ENCODE results near the gene OR10A2.
"Not testable (repeated sequence)": the region's sequence is repeated elsewhere in the genome, so short reads cannot be mapped to it uniquely, and the experiment has no call there.

OR10A2 gene, protein sequence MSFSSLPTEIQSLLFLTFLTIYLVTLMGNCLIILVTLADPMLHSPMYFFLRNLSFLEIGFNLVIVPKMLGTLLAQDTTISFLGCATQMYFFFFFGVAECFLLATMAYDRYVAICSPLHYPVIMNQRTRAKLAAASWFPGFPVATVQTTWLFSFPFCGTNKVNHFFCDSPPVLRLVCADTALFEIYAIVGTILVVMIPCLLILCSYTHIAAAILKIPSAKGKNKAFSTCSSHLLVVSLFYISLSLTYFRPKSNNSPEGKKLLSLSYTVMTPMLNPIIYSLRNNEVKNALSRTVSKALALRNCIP

DNA sequence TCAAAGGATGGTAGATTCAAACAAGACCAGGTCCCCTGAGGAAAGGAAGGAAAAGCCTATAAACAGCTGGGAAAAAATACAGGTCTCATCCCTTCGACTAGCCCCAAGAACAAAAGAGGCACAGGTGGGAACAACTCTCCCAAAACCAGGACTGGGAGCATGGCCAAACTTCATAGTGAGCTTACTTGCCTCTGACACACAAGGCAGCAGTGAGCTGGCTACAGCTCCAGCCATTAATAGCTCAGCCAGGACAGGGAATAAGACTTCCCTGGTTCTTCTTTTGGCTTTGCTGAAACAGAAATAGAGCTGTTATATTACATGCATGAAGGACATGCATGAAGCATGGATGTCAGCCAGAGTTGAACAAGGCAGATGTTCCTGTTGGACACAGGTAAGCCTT is at the start of gene OR10A2:
OR10A2 (plus strand) TSS at position 97 of the 400 bp plus-strand sequence. CDS start 6,698 bp downstream, outside the sequence.
- no peak for DNase-seq

DNA sequence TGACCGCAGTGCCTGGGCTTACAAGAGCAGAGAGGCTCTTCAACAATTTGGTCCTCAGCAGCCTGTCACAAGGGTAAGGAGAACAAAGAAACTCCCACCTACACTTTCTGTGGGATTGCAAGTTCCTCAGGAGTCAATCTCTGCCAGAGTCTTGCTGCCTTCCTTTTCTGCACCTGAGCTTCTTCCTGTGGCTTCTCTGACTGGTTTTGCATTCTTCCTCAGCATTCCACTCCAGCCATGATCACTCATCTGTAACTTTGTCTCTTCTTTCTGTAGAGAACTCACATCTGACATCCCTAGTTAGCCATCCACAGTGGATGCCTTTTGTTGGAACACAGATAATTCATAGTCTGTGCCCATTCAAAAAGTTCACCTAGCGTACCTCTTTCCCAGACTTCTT is 49.2 kb upstream of the OR10A2 start:
- no peak for DNase-seq

DNA sequence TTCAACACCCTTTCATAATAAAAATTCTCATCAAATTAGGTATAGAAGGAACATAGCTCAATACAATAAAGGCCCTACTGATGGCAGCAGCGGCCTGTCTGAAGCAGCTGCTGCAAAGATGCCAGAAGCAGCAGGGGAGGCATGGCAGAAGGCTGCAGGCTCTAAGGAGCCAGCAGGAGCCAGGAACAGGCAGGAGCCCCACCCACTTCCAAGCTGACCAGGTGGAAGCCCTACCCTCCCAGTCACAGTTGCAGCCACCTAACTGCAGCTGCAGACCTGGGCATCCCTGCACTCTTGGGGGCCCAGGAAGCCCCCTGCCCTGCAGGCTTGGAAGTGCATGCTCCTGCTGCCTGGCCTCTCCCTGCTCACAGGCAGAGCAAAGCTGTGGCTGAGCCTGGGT is 45.2 kb upstream of the OR10A2 start:
- no peak for DNase-seq

DNA sequence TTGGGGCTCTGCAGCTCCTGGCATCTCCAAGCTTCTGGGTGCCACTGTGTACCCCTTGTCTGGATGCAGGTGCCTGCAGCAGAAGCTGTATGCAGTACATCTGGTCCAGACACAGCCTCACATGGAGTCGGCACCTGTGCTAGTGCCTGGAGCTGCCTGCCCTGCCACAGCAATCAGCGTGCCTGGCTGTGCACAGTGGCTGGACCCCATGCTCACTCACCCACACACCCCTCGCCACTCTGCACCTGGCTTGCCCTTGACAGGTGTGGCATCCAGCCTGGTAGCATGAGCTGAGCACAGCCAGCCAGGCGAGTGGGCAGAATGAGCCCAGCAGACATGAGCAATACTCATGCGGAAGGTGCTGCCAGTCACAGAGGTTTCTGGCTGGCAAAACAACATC is 43.9 kb upstream of the OR10A2 start:
- DNase-seq = no peak

DNA sequence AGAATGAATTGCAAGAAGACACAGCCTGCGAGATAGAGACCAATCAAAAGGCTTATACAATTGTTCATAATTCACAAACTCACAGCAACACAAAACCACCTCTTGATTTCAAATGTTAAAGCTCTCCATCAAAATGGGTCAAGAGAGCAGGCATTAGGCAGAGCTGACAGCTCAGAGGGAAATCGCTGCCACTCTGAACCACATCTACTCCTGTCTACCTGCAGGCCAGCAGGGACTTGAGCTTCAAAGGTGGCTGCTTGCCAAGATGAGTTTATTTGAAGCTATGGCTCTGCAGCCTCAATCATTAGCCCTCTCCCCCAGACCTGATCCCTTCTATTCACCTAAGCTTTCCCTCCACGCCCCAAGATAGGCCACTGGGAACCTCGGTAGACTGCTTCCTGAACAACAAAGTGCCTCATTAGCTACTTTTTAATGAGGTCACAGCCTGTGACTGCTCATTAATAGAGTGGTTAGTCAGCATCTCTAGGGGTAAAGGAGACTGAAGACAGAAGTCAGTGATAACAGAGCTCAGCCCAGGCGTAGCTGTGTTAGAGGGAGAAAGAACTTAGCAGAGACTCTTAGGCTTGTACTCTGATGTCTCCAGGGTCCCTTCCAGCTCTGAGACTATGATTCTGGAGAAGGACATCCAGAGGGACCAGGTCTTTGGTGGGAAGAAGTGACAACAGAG is 38.6 kb upstream of the OR10A2 start:
- no peak for DNase-seq

DNA sequence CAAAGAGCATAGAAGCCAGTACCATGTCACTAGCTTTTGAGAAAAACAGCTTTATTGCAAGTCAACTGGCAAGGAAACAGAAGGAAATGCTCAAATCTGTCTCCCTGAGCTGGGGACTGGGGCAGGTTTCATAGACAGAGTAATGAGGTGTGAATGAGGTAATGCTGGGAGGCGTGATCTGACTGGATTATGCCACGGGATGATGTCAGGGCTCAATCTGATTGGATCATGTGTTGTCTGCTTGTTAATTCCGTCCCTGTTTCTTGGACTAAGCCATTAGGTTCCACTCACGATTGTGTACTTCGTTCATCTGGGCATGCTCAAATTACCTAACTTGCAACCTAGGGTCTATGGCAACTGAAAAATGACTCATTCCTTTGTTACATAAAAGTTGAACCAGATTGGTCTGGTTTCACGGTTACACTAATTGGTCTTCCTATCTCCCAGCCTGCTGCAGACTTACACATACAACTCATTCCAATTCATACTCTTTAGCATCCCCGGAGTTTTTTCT is 37.6 kb upstream of the OR10A2 start:
- no peak for DNase-seq

DNA sequence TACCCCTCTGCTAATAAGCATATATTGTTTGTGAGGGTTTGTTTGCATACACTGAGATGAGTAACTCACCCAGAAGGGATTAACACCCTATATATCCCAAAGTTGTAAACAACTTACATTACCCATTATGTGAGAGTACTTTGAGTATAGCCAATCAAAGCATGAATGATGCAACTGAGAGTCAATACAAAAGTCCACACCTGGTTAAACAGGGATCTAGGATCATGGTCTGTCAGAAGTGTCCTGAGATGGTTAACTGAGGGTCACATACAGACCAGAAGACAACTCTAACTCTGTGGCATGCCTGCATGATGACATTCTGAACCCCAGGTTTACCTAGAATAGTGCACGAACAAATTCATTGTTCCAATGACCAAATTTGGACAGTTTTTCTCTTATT is 34.8 kb upstream of the OR10A2 start:
- DNase-seq = no peak

DNA sequence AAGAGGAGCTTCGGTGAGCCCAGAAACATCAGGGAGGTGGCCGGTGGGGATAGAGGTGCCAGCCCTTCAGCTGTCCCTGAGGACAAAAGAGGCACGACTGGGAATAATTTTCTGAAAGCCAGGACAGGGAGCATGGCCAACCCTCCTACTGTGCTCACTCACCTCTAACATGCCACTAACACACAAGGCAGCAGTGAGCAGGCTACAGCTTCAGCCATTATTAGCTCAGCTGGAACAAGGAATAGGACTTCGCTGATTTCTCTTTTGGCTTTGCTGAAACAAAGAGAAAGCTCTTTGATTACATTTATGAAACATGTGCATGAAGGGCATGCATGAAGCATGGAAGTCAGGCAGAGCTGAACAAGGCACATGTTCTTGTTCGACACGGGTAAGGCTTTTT is 29.5 kb upstream of the OR10A2 start:
- no peak for DNase-seq

DNA sequence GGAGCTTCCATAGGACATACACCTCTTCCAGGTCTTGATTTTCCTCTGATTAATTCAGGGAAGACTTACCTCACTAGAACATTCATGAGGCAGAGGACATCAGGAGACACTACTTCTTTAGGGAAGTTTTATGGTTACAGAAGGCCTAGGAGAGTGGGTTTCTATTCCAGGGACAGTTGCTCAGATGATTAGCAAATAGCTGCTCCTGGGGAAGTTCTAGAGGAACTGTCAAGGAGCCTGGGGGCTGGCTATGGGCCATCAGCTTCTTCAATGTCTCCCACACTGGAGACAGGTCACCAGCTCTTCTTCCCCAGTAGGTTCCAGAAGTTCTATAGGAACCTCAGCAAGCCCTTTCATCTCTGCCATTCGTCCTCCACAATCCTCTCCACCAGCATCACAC is 28.8 kb upstream of the OR10A2 start:
- no peak for DNase-seq

DNA sequence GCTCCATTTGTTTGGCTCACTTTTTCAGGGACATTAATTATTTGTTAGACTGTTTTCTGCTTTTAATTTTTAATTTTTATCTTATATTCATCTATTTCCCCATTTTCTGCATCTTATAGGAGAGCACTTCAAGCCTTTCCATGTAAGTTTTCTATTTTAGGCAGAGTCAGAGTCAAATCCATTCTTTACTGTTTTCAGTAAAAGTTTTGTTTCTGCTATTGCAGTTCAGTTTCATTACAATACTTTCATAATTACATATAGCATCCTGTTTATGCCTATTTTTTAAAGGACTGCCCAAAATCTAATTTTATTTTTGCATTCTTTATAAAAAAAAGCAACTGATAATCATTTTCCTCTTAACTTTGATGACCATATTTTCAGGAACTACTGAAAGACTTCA is 21.2 kb upstream of the OR10A2 start:
- DNase-seq = no peak

DNA sequence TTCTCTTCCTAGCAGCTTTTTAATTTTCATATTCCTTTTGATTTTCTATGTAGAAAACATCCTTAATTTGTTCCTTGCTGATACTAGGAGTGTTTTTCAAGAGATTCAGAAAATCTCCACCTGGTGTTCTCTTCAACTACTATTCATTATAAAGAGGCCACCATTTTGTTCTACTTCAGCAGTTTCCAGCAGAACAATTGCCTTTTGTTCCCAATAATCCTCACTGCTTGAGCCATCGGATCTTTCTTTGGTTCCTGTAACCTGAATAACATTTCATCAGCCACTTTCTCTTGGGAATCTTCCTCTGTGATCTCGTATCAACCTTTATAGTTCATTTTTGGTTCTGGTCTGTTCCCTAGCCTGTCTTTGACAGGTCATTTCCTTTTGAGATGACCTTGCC is 19.2 kb upstream of the OR10A2 start:
- DNase-seq = no peak

DNA sequence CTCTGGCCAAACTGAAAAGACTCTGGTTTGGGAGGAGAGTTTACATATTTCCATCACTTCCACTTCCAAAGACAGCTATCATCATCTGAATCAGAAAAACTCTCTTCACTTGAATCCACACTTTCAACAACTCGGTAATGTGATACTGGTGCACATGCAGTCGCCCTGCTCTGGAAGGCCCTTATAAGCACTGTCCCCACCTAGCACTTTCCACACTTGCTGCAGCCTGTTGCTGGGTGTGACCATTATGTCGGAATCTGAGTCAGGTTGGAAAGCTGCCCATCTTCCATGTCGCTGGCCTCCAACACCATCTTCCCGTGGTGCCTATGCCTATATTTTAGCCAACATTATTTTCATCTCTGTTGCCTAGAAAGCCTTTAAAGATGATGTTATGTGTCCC is 18.5 kb upstream of the OR10A2 start:
- DNase-seq = no peak

DNA sequence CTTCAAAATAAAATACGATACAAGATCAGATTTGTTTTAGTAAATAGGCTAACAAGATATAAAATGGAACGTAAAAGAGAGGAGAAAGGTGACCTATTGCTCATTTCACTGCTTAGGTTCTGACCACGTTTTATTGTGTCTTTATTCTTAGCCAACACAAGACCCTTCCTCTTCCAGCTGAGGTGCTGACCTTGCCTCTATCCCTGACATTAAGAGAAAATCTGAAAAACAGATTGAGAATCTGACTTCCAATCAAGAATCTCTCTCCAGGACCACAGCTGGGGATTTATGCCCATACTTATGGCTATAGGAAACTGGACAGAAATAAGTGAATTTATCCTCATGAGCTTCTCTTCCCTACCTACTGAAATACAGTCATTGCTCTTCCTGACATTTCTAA is 17.5 kb upstream of the OR10A2 start, which contains the start of gene OR10A5:
OR10A5 (plus strand) TSS at position 301 of the 400 bp plus-strand sequence; CDS start at position 301, 0 bp downstream.
- no peak for DNase-seq

DNA sequence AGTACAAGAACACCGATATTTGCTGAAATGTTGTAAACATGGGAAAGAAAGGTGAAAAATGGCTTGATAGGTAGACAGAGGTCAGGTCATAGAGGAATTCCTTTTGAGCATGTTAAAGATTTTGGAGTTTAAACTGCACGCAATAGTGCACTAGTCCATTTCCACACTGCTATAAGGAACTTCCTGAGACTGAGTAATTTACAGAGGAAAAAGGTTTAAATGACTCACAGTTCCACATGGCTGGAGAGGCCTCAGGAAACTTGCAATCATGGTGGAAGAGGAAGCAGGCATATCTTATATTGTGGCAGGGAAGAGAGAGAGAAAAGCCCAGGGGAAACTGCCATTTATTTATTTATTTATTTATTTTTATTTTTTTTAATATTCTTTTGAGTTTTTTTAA is 12.3 kb upstream of the OR10A2 start:
- no peak for DNase-seq

DNA sequence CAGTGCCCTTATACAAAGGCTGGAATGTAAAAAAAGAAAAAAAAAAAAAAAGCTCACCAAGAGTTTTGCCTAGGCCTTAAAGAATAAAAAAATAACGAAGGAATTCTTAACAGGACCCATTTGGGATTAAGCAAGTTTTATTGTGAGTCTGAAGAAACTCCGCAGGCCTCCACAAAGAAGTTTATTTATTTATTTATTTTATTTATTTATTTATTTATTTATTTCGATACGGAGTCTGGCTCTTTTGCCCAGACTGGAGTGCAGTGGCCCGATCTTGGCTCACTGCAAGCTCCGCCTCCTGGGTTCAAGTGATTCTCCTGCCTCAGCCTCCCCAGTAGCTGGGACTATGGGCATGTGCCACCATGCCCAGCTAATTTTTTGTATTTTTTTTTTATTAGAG is 8.1 kb upstream of the OR10A2 start:
- DNase-seq = not testable (repeated sequence)

DNA sequence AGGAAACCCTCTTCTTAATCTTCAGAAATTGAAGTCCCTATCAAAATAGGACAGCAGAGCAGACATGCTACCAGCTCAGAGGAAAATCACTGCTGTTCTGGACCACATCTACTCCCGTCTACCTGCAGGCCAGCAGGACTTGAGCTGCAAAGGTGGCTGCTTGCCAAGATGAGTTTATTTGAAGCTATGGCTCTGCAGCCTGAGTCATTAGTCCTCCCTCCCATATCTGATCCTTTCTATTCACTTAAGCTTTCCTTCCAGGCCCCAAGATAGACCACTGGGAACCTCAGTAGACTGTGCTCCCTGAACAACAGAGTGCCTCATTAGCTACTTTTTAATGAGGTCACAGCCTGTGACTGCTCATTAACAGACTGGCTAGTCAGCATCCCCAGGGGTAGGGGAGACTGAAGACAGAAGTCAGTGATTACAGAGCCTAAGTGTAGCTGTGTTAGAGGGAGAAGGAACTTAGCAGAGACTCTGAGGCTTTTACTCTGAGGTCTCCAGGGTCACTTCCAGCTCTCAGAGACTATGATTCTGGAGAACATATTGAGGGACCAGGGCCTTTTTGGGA is 6.8 kb upstream of the OR10A2 start:
- DNase-seq = no peak

DNA sequence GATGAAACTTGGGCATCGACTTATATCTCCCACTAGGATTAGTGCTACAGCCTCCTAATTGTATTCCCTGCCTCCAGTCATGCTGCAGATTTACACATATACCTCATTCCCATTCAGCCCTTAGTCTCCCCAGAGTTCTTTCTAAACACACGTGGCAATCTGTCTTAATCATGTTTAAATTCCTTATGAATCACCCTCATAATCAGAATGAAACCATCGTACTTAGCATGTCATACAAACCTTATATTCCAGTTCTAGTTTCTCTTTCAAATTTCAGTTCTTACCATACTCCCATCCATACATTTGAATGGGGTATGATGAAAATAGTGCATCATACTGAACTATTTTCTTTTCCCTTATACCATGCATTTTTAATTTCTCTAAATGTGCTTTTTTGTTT is 6.0 kb upstream of the OR10A2 start:
- no peak for DNase-seq

DNA sequence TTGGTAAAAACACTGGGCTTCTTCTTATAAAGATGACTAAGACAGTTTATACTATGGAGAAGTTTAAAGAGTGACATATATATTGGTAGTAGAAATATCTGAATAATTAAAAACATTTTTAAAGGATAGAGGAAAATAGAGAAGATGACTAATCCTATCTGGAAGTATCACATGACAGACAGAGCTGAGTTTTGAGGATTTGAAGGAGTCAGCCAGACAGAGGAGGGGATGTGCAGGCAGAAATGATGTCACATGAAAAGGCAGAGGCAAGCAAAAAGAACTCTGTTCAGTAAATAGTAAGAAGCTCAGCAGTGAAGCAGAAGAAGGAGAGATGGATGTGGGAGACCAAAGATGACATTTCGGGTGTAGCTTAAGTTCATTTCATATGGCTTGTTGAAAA is 1.6 kb downstream of the OR10A2 start:
- no peak for DNase-seq

DNA sequence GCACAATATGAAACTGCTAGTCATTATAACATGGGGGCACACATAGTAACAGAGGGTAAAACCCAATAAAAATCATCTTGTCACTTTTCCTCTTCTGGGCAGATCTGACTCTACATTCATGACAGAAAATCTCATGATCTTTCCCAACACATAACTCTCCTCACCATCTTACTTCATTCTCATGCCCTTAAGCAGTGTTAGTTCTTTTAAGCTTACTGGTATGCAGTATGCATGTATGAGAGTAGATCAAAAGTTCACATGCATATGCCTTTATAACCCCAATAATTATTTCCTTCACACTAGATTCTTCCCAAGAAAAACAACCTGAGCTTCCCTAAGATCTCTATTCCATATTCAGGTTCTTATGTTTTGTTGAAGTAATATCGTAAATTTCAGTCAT is 8.4 kb downstream of the OR10A2 start:
- DNase-seq = no peak

DNA sequence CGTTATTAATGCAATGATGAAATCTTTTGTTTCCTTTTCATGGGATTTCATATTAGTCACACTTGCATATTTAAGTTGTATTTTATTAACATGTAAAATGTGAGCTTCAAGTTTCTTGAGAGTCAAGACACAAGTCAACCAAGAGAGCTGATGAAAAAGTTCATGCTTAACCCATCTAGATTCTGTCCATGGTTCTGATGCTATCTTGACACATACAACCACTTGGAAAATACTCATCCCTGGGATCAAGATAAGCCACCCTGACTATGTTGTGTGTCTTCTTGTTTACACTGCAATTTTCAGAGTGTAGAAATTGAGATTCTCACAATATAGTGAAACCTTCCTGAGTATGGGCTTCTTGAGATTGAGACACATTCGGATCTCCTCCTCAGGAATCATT is 12.9 kb downstream of the OR10A2 start:
- no peak for DNase-seq

DNA sequence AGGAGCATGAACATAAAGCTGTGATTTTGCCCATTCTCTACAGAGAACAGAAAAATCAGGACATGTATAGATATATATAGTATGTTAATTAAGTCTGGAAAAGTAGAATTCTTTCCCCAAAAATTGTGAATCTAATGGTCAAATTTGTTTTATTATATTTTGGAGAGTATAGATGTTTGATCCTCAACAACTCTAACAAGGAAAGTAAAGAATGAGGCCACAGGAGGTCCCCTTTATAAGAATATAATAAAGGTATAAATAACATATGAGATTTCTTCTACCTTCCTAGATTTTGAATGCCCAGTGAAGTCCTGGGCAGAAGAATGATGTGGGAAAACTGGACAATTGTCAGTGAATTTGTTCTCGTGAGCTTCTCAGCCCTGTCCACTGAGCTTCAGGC is 13.5 kb downstream of the OR10A2 start, which contains the start of gene OR10A4:
OR10A4 (plus strand) TSS at position 301 of the 400 bp plus-strand sequence; CDS start at position 324, 23 bp downstream.
- DNase-seq = no peak

DNA sequence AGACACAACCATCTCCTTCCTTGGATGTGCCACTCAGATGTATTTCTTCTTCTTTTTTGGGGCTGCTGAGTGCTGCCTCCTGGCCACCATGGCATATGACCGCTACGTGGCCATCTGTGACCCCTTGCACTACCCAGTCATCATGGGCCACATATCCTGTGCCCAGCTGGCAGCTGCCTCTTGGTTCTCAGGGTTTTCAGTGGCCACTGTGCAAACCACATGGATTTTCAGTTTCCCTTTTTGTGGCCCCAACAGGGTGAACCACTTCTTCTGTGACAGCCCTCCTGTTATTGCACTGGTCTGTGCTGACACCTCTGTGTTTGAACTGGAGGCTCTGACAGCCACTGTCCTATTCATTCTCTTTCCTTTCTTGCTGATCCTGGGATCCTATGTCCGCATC is 14.1 kb downstream of the OR10A2 start:
- DNase-seq = no peak

DNA sequence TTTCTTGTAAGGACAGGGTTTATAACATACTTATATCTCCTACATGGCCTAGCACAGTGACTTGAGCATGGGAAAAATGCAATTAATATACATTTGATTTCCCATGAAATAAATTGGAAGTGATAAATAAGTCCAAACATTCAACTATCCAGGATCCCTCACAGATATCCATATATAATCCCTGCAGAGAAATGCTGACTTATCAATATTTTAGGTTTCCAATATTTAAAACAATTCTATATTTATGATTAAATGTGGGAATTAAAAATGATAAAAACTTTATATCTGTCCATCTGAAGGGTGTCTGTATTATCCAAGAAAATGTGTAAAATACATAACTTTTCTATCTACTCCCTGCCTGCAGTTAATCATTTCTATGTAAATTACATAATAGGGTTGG is 19.9 kb downstream of the OR10A2 start:
- no peak for DNase-seq

DNA sequence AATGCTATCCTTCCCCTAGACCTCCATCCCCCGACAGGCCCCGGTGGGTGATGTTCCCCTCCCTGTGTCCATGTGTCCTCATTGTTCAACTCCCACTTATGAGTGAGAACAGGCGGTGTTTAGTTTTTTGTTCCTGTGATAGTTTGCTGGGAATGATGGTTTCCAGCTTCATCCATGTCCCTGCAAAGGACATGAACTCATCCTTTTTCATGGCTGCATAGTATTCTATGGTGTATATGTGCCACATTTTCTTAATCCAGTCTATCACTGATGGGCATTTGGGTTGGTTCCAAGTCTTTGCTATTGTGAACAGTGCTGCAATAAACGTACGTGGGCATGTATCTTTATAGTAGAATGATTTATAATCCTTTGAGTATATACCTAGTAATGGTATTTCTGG is 24.9 kb downstream of the OR10A2 start:
- DNase-seq = not testable (repeated sequence)
